ENCODE results near the gene GIPC3.

Gene GIPC3

GRCh38 chr19:3573858-3574637, 11.2 kb upstream of the GIPC3 start:
- H3K27ac ChIP-seq: peak overlapping the region; percentile 81
- peak; percentile 89 for DNase-seq (ENCODE audit: low spot score)
- TF ChIP-seq, protein P1, sequence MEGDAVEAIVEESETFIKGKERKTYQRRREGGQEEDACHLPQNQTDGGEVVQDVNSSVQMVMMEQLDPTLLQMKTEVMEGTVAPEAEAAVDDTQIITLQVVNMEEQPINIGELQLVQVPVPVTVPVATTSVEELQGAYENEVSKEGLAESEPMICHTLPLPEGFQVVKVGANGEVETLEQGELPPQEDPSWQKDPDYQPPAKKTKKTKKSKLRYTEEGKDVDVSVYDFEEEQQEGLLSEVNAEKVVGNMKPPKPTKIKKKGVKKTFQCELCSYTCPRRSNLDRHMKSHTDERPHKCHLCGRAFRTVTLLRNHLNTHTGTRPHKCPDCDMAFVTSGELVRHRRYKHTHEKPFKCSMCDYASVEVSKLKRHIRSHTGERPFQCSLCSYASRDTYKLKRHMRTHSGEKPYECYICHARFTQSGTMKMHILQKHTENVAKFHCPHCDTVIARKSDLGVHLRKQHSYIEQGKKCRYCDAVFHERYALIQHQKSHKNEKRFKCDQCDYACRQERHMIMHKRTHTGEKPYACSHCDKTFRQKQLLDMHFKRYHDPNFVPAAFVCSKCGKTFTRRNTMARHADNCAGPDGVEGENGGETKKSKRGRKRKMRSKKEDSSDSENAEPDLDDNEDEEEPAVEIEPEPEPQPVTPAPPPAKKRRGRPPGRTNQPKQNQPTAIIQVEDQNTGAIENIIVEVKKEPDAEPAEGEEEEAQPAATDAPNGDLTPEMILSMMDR (conservative IDR thresholded peaks at IDR 0.05; ENCODE audit: low read depth): no peak
- POLR2A ChIA-PET (ENCODE audit: low non-redundant PET): interaction anchor here (0.5 kb wide), 1 partner anchor 20 kb away, joined by 3 read pairs; no protein-coding TSS in a partner anchor
- CTCF ChIA-PET: interaction anchor here (1.1 to 1.6 kb wide), 2 partner anchors 11 to 29 kb away, joined by 3 to 4 read pairs; partner anchors contain the start of gene GIPC3

DNA sequence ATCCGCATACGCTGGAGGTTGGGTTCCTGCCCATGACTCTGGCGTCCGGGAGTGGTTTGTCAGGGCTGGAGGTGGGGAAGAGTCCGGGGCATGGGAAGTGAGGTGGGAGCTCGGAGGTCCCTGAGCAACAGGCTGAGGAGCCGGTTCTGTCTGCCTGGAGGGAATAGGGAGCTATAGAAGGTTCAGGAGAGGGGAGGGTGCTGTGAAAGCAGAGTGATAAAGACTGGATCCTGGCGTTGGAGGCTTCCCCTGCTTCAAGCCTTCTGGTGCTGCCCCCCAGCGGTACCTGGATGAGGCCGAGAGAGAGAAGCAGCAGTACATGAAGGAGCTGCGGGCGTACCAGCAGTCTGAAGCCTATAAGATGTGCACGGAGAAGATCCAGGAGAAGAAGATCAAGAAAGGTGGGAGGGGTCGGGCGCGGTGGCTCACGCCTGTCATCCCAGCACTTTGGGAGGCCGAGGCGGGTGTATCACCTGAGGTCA, 10.0 kb upstream of the GIPC3 start:
- TF ChIP-seq, protein P1 (conservative IDR thresholded peaks at IDR 0.05; ENCODE audit: low read depth): peak; percentile 37; the same call in 1 of the 2 replicates
- ChIA-PET CTCF (interaction anchor here (0.6 to 1.7 kb wide), 5 partner anchors 10 to 48 kb away, joined by 3 to 7 read pairs (median 4); partner anchors contain the start of gene GIPC3), POLR2A (ENCODE audit: low non-redundant PET) (no interaction called here)

DNA sequence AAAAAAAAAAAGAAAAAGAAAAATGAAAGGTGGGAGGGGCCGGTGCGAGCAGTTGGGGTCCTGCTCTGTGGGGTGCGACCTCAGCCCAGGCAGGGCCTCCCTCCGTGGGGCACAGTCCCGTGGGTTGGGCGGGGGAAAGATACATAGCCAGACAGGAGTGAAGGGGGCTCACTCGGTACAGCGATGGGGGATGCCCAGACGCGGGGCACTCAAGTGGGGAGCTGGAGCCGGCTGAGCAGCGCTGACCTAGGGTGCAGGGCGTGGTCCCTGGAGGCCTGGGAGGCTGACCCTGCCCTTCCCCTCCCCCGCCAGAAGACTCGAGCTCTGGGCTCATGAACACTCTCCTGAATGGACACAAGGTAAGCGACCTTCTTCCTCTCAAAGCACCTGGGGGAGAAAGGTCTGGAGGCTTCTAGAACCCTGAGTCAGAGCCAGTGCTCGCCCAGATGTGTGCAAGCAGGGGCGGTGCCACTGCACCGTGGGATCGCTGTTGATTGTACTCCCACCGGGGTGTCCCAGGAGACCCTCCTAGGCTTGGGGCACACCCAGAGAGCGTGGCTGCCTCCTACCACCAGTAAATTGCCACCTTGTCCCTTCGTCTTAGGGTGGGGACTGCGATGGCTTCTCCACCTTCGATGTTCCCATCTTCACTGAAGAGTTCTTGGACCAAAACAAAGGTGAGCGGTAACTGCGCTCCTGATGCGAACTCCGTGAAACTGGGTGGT, 9.2 kb upstream of the GIPC3 start:
- TF ChIP-seq, protein P1 (conservative IDR thresholded peaks at IDR 0.05; ENCODE audit: low read depth): no peak
- POLR2A ChIA-PET (ENCODE audit: low non-redundant PET): no interaction called here
- DNase-seq (ENCODE audit: low spot score): no peak
- H3K27ac ChIP-seq: peak overlapping the region; percentile 24
- CTCF ChIA-PET: interaction anchor here (0.6 to 1.7 kb wide), 5 partner anchors 9 to 116 kb away, joined by 3 to 7 read pairs (median 4); partner anchors contain the start of gene GIPC3

More for the DNA sequence above, 10.0 kb upstream of the GIPC3 start:
- DNase-seq (ENCODE audit: low spot score): no peak
- H3K27ac ChIP-seq: peak overlapping the region; percentile 81; the same call in 1 of the 2 replicates

- CTCF ChIA-PET: no interaction called here
- TF ChIP-seq, protein P1 (conservative IDR thresholded peaks at IDR 0.05; ENCODE audit: low read depth): no peak
- no peak for DNase-seq (ENCODE audit: low spot score)
- POLR2A ChIA-PET (ENCODE audit: low non-redundant PET): no interaction called here
- H3K27ac ChIP-seq: peak overlapping the region; percentile 24; the same call in 1 of the 2 replicates
These were observed 8.4 kb upstream of the GIPC3 start for GRCh38 chr19:3576696-3577443.

- DNase-seq (ENCODE audit: low spot score): no peak
- ChIA-PET CTCF (no interaction called here), POLR2A (ENCODE audit: low non-redundant PET) (no interaction called here)
- TF ChIP-seq, protein P1 (conservative IDR thresholded peaks at IDR 0.05; ENCODE audit: low read depth): no peak
- H3K27ac ChIP-seq: no peak overlapping the region
These were observed 7.4 kb upstream of the GIPC3 start for GRCh38 chr19:3577723-3578344.

All from RWPE1 (cell line).